Gastroesophageal sphincter (tissue), 3 donors: Measurements from ENCODE around the gene CCER1.

ENCODE experiments used
- CTCF ChIP-seq, 4 experiments: fragments of 200-600 bp in 2 of 4; fragments of 450-650 bp in 2 of 4; sonication (generic) in 1 of 4; IDR thresholded peaks; one replicate each; pipeline ENCODE4 v1.5.1; 2017 to 2019; ENCODE audit warnings: antibody characterized with exemption in 4 of 4, mild to moderate bottlenecking in 2 of 4, moderate library complexity in 2 of 4
- EP300 ChIP-seq: sonication (generic); formaldehyde crosslinking; IDR thresholded peaks from one replicate; pipeline ENCODE4 v1.6.1; 2017; ENCODE audit warnings: antibody characterized with exemption, mild to moderate bottlenecking
- POLR2A ChIP-seq, 2 donors: fragments of 450-650 bp; IDR thresholded peaks; one replicate each; pipeline ENCODE4 v1.6.1; 2017; ENCODE audit warnings: antibody characterized with exemption in 2 of 2, mild to moderate bottlenecking in 2 of 2, moderate library complexity in 1 of 2
- POLR2AphosphoS5 ChIP-seq: sonication (generic); formaldehyde crosslinking; IDR thresholded peaks from one replicate; pipeline ENCODE4 v1.6.1; 2017; ENCODE audit warnings: antibody characterized with exemption

DNA sequence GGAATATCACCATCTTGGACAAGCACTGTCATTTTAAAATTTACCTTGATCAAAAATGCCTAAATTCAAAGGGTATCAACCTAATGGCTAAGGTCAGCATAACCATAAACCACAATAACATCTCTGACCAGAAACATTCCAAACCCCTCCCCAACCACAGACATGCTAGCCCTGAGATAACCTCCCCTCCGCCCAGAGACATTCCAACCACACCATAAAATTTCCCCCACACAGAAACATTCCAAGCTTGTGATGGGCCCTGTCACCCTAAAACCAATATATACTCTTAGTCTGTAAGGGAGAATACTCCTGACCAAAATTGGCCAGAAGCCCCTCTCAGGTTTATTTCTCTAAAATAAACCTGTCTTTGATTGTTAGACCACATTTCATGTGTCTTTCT is 32.1 kb upstream of the CCER1 start:
- TF ChIP-seq POLR2A (IDR thresholded peaks at IDR 0.05) (no peak), CTCF (IDR thresholded peaks at IDR 0.05) (no peak), POLR2AphosphoS5 (no peak), EP300 (no peak)
